K562 (cell line): ENCODE results near the gene GIGYF2.

Experiments used
- BRCA1 ChIP-seq, 2 experiments: fragments of 450-650 bp in 1 of 2; sonication (generic) in 1 of 2; formaldehyde crosslinking in 1 of 2; IDR thresholded peaks; 2 replicates each; pipeline versions ENCODE4 v1.5.0 to v1.6.1; 2017 to 2020; ENCODE audit warnings: mild to moderate bottlenecking in 1 of 2, missing genetic modification reagents in 1 of 2
- CHCHD3 ChIP-seq: fragments of 250-450 bp; sonication (Bioruptor Pico); IDR thresholded peaks from 2 replicates; pipeline ENCODE4 v2.1.2; 2022; ENCODE audit warnings: mild to moderate bottlenecking
- CHD2 ChIP-seq: IDR thresholded peaks from 2 replicates; pipeline ENCODE4 v1.6.1; 2011; ENCODE audit warnings: low read depth, low read length
- MTA2 ChIP-seq: fragments of 450-650 bp; IDR thresholded peaks from 2 replicates; pipeline ENCODE4 v1.6.1; 2016; ENCODE audit warnings: low read depth
- RBM34 ChIP-seq: fragments of 200-400 bp; formaldehyde crosslinking; IDR thresholded peaks from 2 replicates; pipeline ENCODE4 v1.6.1; 2018; ENCODE audit warnings: low read length, borderline replicate concordance; ENCODE audit not compliant: insufficient read depth
- ZNF740 ChIP-seq, 3 experiments: fragments of 200-800 bp in 1 of 3; sonication (Bioruptor generic) in 1 of 3; sonication (generic) in 1 of 3; formaldehyde crosslinking in 1 of 3; IDR thresholded peaks; 2 replicates each; pipeline versions ENCODE4 v1.6.1 to v1.8.0; 2016 to 2022; ENCODE audit warnings: mild to moderate bottlenecking in 2 of 3, missing compliant biosample characterization in 2 of 3, missing genetic modification characterization in 2 of 3, missing genetic modification reagents in 1 of 3
- TF ChIP-seq, protein P1 (sequence below), 3 experiments: IDR thresholded peaks in 2 of 3; conservative IDR thresholded peaks in 1 of 3; 2 replicates each; pipeline ENCODE4 v1.5.1; 2011 to 2012; ENCODE audit warnings: low read length in 3 of 3, mild to moderate bottlenecking in 3 of 3, control low read depth in 2 of 3, improper control_type of control experiment in 1 of 3, inconsistent platforms in 1 of 3, low read depth in 1 of 3, mixed read lengths in 1 of 3, moderate library complexity in 1 of 3; ENCODE audit not compliant: insufficient read depth in 2 of 3

GRCh38 chr2:232863996-232864395 lies 166.9 kb downstream of the GIGYF2 start:
- TF ChIP-seq CHCHD3 (CRISPR knock-in tag) (no peak), BRCA1 (IDR thresholded peaks at IDR 0.05) (no peak), BRCA1 (CRISPR knock-in tag; IDR thresholded peaks at IDR 0.05) (no peak), CHD2 (no peak), RBM34 (no peak), ZNF740 (CRISPR knock-in tag; IDR thresholded peaks at IDR 0.05) (no peak), ZNF740 (tag; IDR thresholded peaks at IDR 0.05) (no peak), MTA2 (no peak)
- TF ChIP-seq, protein P1, sequence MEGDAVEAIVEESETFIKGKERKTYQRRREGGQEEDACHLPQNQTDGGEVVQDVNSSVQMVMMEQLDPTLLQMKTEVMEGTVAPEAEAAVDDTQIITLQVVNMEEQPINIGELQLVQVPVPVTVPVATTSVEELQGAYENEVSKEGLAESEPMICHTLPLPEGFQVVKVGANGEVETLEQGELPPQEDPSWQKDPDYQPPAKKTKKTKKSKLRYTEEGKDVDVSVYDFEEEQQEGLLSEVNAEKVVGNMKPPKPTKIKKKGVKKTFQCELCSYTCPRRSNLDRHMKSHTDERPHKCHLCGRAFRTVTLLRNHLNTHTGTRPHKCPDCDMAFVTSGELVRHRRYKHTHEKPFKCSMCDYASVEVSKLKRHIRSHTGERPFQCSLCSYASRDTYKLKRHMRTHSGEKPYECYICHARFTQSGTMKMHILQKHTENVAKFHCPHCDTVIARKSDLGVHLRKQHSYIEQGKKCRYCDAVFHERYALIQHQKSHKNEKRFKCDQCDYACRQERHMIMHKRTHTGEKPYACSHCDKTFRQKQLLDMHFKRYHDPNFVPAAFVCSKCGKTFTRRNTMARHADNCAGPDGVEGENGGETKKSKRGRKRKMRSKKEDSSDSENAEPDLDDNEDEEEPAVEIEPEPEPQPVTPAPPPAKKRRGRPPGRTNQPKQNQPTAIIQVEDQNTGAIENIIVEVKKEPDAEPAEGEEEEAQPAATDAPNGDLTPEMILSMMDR (IDR thresholded peaks at IDR 0.05 in 2 of 3, conservative IDR thresholded peaks at IDR 0.05 in 1 of 3; ENCODE audit: insufficient read depth in 2 of 3, low read depth in 1 of 3, low read length in 3 of 3) = no peak
